Measurements from ENCODE around the gene MAPKAPK3. TPM values are rescaled to one million over a fixed set of nuclear protein-coding genes. Genes with fewer than 3 reads are reported as not detected.

MAPKAPK3 gene
- total and polyA plus RNA-seq, 2 experiments from 2014 or later, result 40.5 to 43.1 TPM

DNA sequence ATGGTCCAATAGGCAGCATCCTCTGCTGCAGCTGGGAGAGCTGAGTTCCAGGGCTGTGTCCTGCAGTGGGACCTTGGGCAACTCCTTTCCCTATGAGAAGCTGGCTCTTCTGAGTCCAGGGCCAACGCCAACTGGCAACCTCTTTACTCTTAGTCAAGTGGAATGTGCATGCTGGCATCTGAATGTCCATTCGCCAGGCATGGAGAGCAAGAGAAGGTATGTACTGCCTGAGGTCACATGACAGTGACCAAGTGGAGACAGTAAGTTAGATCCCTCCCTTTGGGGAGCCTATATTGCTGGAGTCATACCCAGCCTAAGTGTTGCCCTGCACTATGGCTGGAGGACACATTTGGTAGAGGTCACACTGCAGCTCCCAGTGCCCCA is 35.5 kb upstream of the MAPKAPK3 start:
- Histone ChIP-seq H3K79me2 (no peaks in the 10 kb centered on the region), H3K9me2 (replicated peaks; ENCODE audit: insufficient read depth) (no peaks in the 10 kb centered on the region), H2AFZ (no peak overlapping the region), H3K4me1 (ENCODE audit: insufficient read depth) (no peaks in the 10 kb centered on the region), H3K4me3 (no peak overlapping the region), H4K20me1 (ENCODE audit: insufficient read depth, poor library complexity, severe bottlenecking) (no peaks in the 10 kb centered on the region), H3K4me2 (no peak overlapping the region), H3K27ac (no peak overlapping the region), H3K9me3 (ENCODE audit: low read depth) (no peaks in the 10 kb centered on the region), H3K27me3 (no peaks in the 10 kb centered on the region), H3K36me3 (replicated peaks; ENCODE audit: insufficient read depth, low read depth) (no peaks in the 10 kb centered on the region)
- TF ChIP-seq, protein P1, sequence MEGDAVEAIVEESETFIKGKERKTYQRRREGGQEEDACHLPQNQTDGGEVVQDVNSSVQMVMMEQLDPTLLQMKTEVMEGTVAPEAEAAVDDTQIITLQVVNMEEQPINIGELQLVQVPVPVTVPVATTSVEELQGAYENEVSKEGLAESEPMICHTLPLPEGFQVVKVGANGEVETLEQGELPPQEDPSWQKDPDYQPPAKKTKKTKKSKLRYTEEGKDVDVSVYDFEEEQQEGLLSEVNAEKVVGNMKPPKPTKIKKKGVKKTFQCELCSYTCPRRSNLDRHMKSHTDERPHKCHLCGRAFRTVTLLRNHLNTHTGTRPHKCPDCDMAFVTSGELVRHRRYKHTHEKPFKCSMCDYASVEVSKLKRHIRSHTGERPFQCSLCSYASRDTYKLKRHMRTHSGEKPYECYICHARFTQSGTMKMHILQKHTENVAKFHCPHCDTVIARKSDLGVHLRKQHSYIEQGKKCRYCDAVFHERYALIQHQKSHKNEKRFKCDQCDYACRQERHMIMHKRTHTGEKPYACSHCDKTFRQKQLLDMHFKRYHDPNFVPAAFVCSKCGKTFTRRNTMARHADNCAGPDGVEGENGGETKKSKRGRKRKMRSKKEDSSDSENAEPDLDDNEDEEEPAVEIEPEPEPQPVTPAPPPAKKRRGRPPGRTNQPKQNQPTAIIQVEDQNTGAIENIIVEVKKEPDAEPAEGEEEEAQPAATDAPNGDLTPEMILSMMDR (IDR thresholded peaks at IDR 0.05; ENCODE audit: poor library complexity), result no peak
- TF ChIP-seq EZH2phosphoT487 (IDR thresholded peaks at IDR 0.05; ENCODE audit: low read depth, severe bottlenecking, unreplicated experiment), result no peak
- no peak for TF ChIP-seq EZH2 (IDR thresholded peaks at IDR 0.05; ENCODE audit: borderline replicate concordance)
- WGBS (ENCODE audit: low lambda C conversion rate, missing lambda C conversion rate), result 96% methylated on average over 2 of the region's 2 CpGs
- DNase-seq (ENCODE audit: low spot score), result no peak

DNA sequence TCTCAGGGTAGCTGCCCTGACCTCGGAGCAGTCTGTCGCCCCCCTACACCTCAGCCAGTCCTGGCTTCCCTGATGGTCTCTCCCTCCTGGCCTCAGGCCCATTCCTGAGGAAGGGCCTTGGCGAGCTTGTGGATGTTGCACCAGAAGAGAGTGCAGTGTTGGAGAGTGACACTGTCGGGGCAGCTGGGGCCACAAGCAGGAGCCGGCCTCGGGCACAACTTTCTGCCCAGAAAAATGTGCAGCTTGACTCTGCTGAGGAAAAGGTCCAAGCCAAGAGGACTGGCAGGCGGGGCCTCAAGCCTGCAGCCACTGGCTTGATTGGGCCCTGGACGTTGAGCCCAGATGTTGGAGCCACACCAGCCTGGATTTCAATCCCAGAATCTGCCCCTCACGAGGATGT is 34.9 kb upstream of the MAPKAPK3 start:
- 78% methylated on average over 9 of the region's 9 CpGs for WGBS (ENCODE audit: low lambda C conversion rate, missing lambda C conversion rate)
- H3K4me2 ChIP-seq, result no peak overlapping the region
- no peak overlapping the region for H3K27ac ChIP-seq
- DNase-seq (ENCODE audit: low spot score), result no peak
- no peaks in the 10 kb centered on the region for H4K20me1 ChIP-seq (ENCODE audit: insufficient read depth, poor library complexity, severe bottlenecking)
- H2AFZ ChIP-seq, result no peak overlapping the region
- H3K9me3 ChIP-seq (ENCODE audit: low read depth), result no peaks in the 10 kb centered on the region
- H3K79me2 ChIP-seq, result no peaks in the 10 kb centered on the region
- no peaks in the 10 kb centered on the region for H3K36me3 ChIP-seq (replicated peaks; ENCODE audit: insufficient read depth, low read depth)
- H3K4me1 ChIP-seq (ENCODE audit: insufficient read depth), result no peaks in the 10 kb centered on the region
- H3K27me3 ChIP-seq, result no peaks in the 10 kb centered on the region
- TF ChIP-seq, protein P1 (IDR thresholded peaks at IDR 0.05; ENCODE audit: poor library complexity), result no peak
- TF ChIP-seq EZH2 (IDR thresholded peaks at IDR 0.05; ENCODE audit: borderline replicate concordance) (no peak), EZH2phosphoT487 (IDR thresholded peaks at IDR 0.05; ENCODE audit: low read depth, severe bottlenecking, unreplicated experiment) (no peak)
- no peak overlapping the region for H3K4me3 ChIP-seq
- no peaks in the 10 kb centered on the region for H3K9me2 ChIP-seq (replicated peaks; ENCODE audit: insufficient read depth)

DNA sequence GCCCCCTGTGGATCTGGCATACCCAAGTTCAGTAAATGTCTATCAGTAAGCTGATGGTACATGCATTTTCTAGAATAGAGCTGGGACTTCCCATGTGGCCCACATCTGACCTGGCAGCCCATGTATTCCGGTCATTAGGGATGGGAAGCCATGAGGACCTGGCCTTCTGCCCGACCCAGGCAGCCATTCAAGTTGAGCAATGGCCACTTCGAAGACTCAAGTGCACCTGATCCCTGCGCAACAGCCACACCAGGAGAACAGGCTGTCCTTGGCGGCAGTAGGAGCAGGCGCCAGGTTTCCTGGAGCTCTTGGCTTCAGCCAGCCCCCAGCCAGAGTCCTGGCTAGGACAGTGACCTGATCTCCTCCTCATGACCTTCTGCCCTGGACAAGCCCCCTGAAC is 33.1 kb upstream of the MAPKAPK3 start:
- Histone ChIP-seq H3K36me3 (replicated peaks; ENCODE audit: insufficient read depth, low read depth) (no peaks in the 10 kb centered on the region), H3K9me2 (replicated peaks; ENCODE audit: insufficient read depth) (no peaks in the 10 kb centered on the region), H3K27ac (peak overlapping the region; percentile 30), H3K4me3 (no peak overlapping the region), H3K9me3 (ENCODE audit: low read depth) (no peaks in the 10 kb centered on the region), H3K79me2 (no peaks in the 10 kb centered on the region), H3K27me3 (no peaks in the 10 kb centered on the region), H2AFZ (no peak overlapping the region), H3K4me2 (no peak overlapping the region), H3K4me1 (ENCODE audit: insufficient read depth) (no peaks in the 10 kb centered on the region), H4K20me1 (ENCODE audit: insufficient read depth, poor library complexity, severe bottlenecking) (no peaks in the 10 kb centered on the region)
- no peak for DNase-seq (ENCODE audit: low spot score)
- whole genome bisulfite sequencing (ENCODE audit: low lambda C conversion rate, missing lambda C conversion rate), result 96% methylated on average over 6 of the region's 6 CpGs
- TF ChIP-seq EZH2 (IDR thresholded peaks at IDR 0.05; ENCODE audit: borderline replicate concordance) (no peak), EZH2phosphoT487 (IDR thresholded peaks at IDR 0.05; ENCODE audit: low read depth, severe bottlenecking, unreplicated experiment) (no peak)
- TF ChIP-seq, protein P1 (IDR thresholded peaks at IDR 0.05; ENCODE audit: poor library complexity), result no peak

- Histone ChIP-seq H3K9me2 (replicated peaks; ENCODE audit: insufficient read depth) (no peaks in the 10 kb centered on the region), H4K20me1 (ENCODE audit: insufficient read depth, poor library complexity, severe bottlenecking) (no peaks in the 10 kb centered on the region), H3K4me1 (ENCODE audit: insufficient read depth) (peaks cover 4% of the 10 kb centered on the region), H3K4me2 (no peak overlapping the region), H3K36me3 (replicated peaks; ENCODE audit: insufficient read depth, low read depth) (no peaks in the 10 kb centered on the region), H3K9me3 (ENCODE audit: low read depth) (no peaks in the 10 kb centered on the region), H3K27me3 (no peaks in the 10 kb centered on the region), H3K27ac (peak overlapping the region; percentile 30), H3K4me3 (no peak overlapping the region), H2AFZ (no peak overlapping the region), H3K79me2 (no peaks in the 10 kb centered on the region)
- no peak for TF ChIP-seq EZH2 (IDR thresholded peaks at IDR 0.05; ENCODE audit: borderline replicate concordance)
- TF ChIP-seq, protein P1 (IDR thresholded peaks at IDR 0.05; ENCODE audit: poor library complexity), result no peak
- no peak for DNase-seq (ENCODE audit: low spot score)
- WGBS (ENCODE audit: low lambda C conversion rate, missing lambda C conversion rate), result 52% methylated on average over 2 of the region's 2 CpGs
Measured at GRCh38 chr3:50584391-50584790, 32.6 kb upstream of the MAPKAPK3 start.

All from hepatocyte (in vitro differentiated cells).